Measurements from ENCODE around the gene CHCHD6. TPM values are rescaled to one million over a fixed set of nuclear protein-coding genes. Genes with fewer than 3 reads are reported as not detected.

CHCHD6 gene
- total RNA-seq, 1 experiment from 2014 or later, result 47.7 TPM

DNA sequence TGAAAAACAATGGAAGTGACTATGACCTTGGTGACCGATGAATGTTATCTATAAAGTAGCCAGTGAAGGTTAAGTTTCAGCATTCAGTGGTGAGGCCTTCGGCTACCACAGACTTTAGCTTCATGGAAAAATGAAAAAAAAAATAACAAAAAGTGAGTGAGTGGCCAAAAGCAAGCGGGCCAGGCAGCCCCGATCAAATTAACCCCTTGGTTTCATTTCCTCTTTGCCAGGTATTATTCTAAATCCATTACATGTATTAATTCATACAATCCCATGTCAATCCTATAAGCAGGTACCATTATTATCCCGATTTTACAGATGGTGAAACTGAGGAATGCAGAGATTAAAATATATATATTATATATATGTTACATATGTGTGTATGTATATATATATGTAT, 21.0 kb upstream of the CHCHD6 start:
- Histone ChIP-seq H3K79me2 (ENCODE audit: low read depth) (no peaks in the 10 kb centered on the region), H3K27ac (no peak overlapping the region), H3K9me2 (ENCODE audit: insufficient read depth) (no peaks in the 10 kb centered on the region), H2AFZ (no peak overlapping the region), H3K36me3 (ENCODE audit: low read depth) (no peaks in the 10 kb centered on the region), H3K27me3 (ENCODE audit: insufficient read depth, low read depth) (peaks cover 6% of the 10 kb centered on the region; the same call in 1 of the 2 replicates), H4K20me1 (ENCODE audit: insufficient read depth) (no peaks in the 10 kb centered on the region), H3K4me1 (replicated peaks; ENCODE audit: insufficient read depth) (no peaks in the 10 kb centered on the region), H3F3A (ENCODE audit: insufficient read depth, low read depth) (no peaks in the 10 kb centered on the region), H3K4me3 (no peak overlapping the region), H3K4me2 (no peak overlapping the region), H3K9me3 (ENCODE audit: insufficient read depth, low read depth) (no peaks in the 10 kb centered on the region)
- no peak for DNase-seq
- intact Hi-C loops (cut with micrococcal nuclease; ENCODE audit: unreplicated experiment), result no loop called here
- POLR2A ChIA-PET (ENCODE audit: unreplicated experiment), result interaction anchor here (0.5 kb wide), 1 partner anchor 10 kb away, joined by 5 read pairs; no protein-coding TSS in a partner anchor
- CTCF ChIA-PET, result no interaction called here
- TF ChIP-seq, protein P1, sequence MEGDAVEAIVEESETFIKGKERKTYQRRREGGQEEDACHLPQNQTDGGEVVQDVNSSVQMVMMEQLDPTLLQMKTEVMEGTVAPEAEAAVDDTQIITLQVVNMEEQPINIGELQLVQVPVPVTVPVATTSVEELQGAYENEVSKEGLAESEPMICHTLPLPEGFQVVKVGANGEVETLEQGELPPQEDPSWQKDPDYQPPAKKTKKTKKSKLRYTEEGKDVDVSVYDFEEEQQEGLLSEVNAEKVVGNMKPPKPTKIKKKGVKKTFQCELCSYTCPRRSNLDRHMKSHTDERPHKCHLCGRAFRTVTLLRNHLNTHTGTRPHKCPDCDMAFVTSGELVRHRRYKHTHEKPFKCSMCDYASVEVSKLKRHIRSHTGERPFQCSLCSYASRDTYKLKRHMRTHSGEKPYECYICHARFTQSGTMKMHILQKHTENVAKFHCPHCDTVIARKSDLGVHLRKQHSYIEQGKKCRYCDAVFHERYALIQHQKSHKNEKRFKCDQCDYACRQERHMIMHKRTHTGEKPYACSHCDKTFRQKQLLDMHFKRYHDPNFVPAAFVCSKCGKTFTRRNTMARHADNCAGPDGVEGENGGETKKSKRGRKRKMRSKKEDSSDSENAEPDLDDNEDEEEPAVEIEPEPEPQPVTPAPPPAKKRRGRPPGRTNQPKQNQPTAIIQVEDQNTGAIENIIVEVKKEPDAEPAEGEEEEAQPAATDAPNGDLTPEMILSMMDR (conservative IDR thresholded peaks at IDR 0.05), result no peak
- no peak for TF ChIP-seq EZH2 (IDR thresholded peaks at IDR 0.05; ENCODE audit: low read depth)
- BruUV-seq (replicated peaks), result no TSS peak

DNA sequence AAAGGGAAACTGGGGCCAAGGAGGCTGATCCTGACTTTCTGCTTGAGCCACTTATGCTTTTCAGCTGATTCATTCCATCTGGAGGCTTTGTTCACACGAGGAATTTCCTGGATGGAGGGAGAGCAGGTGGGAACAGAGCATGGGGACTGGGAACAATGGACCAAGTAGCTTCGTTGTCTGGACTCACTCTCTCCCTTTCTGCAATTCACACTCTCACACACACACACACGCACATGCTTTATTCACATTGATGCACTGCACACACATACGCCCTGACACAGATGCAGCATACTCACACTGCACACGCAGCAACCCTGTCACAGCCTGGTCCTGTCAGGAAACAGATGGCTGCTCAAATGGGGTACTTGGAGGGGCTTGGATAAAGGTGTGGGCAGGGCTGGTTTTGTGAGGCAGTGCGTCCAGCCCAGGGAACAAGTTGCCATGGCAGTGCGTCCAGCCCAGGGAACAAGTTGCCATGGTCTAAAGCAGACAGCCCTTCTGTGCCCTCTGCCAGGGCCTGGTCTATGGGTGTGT, 19.8 kb upstream of the CHCHD6 start:
- ChIA-PET POLR2A (ENCODE audit: unreplicated experiment) (interaction anchor here (0.7 kb wide), 1 partner anchor 852 kb away, joined by 6 read pairs; no protein-coding TSS in a partner anchor), CTCF (no interaction called here)
- Histone ChIP-seq H3K27me3 (ENCODE audit: insufficient read depth, low read depth) (no peaks in the 10 kb centered on the region), H4K20me1 (ENCODE audit: insufficient read depth) (no peaks in the 10 kb centered on the region), H3K4me1 (replicated peaks; ENCODE audit: insufficient read depth) (no peaks in the 10 kb centered on the region), H3K4me2 (no peak overlapping the region), H2AFZ (no peak overlapping the region), H3K27ac (no peak overlapping the region), H3F3A (ENCODE audit: insufficient read depth, low read depth) (no peaks in the 10 kb centered on the region), H3K79me2 (ENCODE audit: low read depth) (no peaks in the 10 kb centered on the region), H3K36me3 (ENCODE audit: low read depth) (no peaks in the 10 kb centered on the region), H3K9me2 (ENCODE audit: insufficient read depth) (no peaks in the 10 kb centered on the region), H3K4me3 (no peak overlapping the region), H3K9me3 (ENCODE audit: insufficient read depth, low read depth) (no peaks in the 10 kb centered on the region)
- DNase-seq, result no peak
- TF ChIP-seq, protein P1 (conservative IDR thresholded peaks at IDR 0.05), result no peak
- no peak for TF ChIP-seq EZH2 (IDR thresholded peaks at IDR 0.05; ENCODE audit: low read depth)
- intact Hi-C loops (cut with micrococcal nuclease; ENCODE audit: unreplicated experiment), result no loop called here
- BruUV-seq (replicated peaks), result no TSS peak

DNA sequence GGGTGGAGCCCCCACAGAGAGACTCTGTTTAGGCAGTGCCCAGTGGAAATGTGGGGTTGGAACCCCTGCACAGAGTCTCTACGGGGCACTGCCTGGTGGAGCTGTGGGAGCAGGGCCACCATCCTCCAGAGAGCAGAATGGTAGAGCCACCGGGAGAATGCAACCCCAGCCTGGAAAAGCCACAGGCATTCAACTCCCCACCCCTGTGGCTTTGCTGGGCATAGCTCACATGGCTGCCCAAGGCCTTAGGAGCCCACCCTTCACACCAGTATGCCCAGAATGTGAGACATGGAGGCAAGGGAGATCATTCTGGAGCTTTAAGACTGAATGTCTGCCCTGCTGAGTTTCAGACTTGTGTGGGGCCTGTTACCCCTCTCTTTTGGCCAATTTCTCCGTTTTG, 19.0 kb upstream of the CHCHD6 start:
- ChIA-PET CTCF (interaction anchor here (1.0 kb wide), 1 partner anchor 19 kb away, joined by 3 read pairs; the partner anchor contains the start of gene CHCHD6), POLR2A (ENCODE audit: unreplicated experiment) (interaction anchor here (0.5 kb wide), 1 partner anchor 1869 kb away, joined by 12 read pairs; no protein-coding TSS in a partner anchor)
- no peak overlapping the region for H3K4me3 ChIP-seq
- H2AFZ ChIP-seq, result no peak overlapping the region
- TF ChIP-seq, protein P1 (conservative IDR thresholded peaks at IDR 0.05), result no peak
- TF ChIP-seq EZH2 (IDR thresholded peaks at IDR 0.05; ENCODE audit: low read depth), result no peak
- no peaks in the 10 kb centered on the region for H3K4me1 ChIP-seq (replicated peaks; ENCODE audit: insufficient read depth)
- no peaks in the 10 kb centered on the region for H4K20me1 ChIP-seq (ENCODE audit: insufficient read depth)
- H3K4me2 ChIP-seq, result no peak overlapping the region
- no peaks in the 10 kb centered on the region for H3K9me2 ChIP-seq (ENCODE audit: insufficient read depth)
- H3K27ac ChIP-seq, result no peak overlapping the region
- H3K79me2 ChIP-seq (ENCODE audit: low read depth), result no peaks in the 10 kb centered on the region
- intact Hi-C loops (cut with micrococcal nuclease; ENCODE audit: unreplicated experiment), result no loop called here
- H3K27me3 ChIP-seq (ENCODE audit: insufficient read depth, low read depth), result no peaks in the 10 kb centered on the region
- no TSS peak for BruUV-seq (replicated peaks)
- no peaks in the 10 kb centered on the region for H3K36me3 ChIP-seq (ENCODE audit: low read depth)
- no peak for DNase-seq
- no peaks in the 10 kb centered on the region for H3K9me3 ChIP-seq (ENCODE audit: insufficient read depth, low read depth)
- H3F3A ChIP-seq (ENCODE audit: insufficient read depth, low read depth), result no peaks in the 10 kb centered on the region

All from PC-9 (cell line).